GM20431 (cell line): ENCODE measurements around the gene OCA2.
"Not testable (repeated sequence)": the region's sequence is repeated elsewhere in the genome, so short reads cannot be mapped to it uniquely, and the experiment has no call there.

Experiments used
- in situ Hi-C: fragments of 300-500 bp; cut with MseI, MboI; formaldehyde crosslinking; loops from one replicate; pipeline ENCODE4 v1.15.0; 2020; ENCODE audit warnings: low sequenced_read_pairs; ENCODE audit not compliant: unreplicated experiment

Gene OCA2

DNA sequence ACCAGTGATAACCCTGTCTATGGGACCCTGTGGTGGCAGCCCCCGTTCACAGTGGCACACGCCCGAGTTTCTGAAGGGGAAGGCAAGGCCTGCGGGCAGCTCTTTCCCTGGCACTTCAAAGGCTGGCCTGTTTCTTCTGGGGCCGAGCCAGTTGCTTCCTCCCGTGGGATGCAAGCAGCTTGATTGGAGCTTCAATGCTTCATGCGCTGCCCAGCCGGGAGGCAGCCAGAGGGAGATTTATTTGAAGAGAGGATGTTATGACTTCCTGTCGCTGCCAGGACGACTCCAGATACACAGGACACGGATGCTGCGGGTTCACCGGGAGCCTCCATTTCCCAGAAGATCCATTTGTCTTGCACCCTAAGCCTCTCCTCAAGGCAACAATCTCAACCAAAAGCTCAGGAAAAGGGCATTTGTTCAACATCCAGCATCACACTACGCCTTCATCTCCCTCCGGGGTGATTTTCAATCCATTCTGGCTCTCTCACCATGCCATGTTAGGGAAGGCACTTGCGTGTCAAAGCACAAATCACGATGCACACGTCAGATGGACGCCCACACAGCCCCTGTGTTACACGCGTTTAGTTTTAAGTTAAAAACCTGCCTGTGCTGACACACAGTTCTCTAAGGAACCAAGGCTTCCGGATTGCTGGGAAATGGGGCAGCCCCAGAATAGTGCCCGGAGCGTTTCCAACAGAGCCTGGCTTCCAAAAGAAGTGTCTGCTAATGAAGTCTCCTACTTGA, 330.2 kb downstream of the OCA2 start:
- in situ Hi-C loops: no loop called here

DNA sequence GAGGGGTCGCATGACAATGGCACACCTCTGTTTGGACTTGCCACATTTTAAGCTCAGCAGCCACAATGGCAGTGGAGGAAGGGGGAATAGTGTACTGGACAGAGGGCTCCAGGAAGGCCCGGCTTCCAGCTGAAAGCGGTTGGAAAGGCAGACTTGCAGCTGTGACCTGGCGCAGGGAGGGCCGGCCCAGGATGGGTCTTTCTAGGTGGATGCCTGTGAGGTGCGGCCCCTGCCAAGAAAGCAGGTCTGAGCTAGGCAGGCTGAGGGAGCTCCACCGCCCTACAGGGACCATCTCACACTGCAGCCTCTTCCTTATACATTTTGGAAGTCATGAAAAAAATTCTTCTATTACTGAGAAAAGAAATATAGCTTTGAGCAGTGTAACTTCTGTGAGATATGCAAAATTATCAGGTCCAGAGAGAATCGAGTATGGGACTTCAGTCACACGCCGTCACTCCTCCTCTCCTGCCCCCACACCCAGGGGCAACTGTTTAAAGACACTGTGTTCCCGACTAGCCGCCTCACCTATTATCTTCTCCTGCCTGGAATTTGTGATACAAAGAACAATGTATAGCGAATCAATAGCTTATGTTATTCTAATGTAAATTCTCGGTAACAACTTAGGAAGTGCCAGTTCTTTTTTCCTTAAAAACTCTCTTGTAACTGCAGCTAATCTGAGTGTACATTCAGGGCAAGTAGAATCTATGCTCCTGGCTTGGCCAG, 331.0 kb downstream of the OCA2 start:
- in situ Hi-C loops: no loop called here

DNA sequence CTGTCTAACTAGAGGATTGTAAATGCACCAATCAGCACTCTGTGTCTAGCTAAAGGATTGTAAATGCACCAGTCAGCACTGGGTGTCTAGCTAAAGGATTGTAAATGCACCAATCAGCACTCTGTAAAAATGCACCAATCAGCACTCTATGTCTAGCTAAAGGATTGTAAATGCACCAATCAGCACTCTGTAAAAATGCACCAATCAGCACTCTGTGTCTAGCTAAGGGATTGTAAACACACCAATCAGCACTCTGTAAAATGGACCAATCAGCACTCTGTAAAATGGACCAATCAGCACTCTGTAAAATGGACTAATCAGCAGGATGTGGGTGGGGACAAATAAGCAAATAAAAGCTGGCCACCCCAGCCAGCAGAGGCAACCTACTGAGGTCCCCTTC, 331.7 kb downstream of the OCA2 start:
- in situ Hi-C loops: not testable (repeated sequence)

DNA sequence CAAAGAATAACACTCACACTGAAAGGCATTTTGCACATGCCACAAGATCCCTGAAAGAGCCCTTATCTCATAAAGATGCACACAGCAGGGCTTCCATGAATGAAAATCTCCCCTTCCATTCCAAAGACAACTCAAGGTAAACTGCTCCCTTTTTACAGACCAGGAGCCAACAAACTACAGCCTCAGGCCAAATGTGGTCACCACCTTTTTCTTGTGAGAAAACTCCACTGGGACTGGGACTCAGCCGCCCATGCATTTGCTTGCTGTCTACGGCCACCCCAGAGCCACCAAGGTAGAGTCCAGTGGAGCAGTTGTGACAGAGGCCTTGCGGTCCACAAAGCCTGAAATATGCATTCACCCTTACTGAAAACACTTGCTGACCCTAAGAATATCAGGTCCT, 334.8 kb downstream of the OCA2 start:
- in situ Hi-C loops: no loop called here

DNA sequence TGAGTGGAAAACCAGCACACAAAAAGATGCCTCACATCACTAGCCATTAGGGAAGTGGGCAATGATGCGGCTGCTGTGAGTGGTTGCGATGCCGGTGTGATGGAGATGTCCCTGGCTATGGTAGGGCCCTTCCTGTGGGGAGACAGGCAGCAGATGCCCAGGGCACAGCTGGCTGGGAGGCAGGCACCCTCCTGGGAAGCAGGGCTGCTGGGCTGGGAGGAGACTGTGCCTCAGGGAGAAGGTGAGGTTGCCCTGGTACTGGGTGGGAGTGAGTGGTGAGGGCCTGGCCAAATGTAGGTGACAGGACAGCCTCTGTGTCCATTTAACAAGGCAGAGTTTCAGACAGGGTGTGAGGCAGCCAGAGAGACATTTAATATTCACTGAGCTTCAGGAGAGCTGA, 335.6 kb downstream of the OCA2 start:
- in situ Hi-C loops: no loop called here

DNA sequence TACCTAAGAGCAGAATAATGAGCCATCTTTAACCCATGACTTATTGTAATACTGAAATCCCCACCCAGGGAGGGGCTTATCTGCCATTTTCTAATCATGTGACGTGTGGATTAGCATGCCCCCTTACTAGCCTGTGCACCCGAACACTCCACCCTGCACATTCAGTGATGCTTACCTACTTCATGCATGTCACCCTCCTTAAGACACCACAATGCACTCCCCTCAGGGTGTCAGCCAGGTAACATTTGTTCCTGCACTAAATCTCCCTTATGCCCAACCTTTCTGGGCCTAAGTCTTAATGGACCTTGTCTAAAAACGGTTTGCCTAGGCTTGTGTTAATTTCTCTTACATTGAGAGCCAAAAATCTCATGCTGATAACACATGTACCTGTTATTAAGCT, 336.6 kb downstream of the OCA2 start:
- in situ Hi-C loops: no loop called here

DNA sequence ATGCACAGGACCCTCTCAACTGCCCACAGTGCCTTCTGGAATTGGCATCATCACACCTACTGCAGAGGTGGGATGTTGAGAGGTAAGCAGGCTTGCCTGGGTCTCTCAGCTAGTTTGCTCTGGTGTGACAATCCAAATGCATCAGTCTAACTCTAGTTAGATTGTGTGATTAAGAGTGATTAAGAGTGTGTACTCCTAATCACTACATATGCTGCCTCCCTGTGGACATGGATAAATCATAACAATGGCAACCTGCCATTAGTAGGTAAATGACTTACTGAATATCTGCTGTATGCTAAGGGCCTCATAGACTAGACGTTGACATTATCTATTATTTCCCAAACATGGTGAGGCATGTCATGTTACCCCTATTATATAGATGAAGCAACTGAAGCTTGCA, 342.1 kb downstream of the OCA2 start:
- in situ Hi-C loops: no loop called here

DNA sequence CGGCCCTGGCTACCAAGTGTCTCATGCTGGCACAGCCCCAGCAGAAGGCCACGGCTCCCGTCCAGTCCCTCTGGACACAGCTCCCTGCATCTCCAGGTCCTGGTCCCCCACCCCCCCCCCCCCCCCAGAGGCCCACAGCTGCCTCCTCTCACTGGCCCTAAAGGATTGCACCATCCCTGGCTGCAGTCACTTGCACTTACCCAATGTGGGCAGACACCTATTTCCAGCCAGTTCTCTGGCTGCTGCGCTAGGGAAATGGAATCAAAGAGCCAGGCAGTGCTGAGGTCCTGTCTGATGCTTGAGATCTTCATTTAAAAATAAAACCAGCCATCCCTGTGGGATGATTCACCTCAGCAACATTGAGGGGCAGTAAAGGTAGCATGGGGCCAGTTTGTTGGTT, 346.4 kb downstream of the OCA2 start:
- in situ Hi-C loops: no loop called here

DNA sequence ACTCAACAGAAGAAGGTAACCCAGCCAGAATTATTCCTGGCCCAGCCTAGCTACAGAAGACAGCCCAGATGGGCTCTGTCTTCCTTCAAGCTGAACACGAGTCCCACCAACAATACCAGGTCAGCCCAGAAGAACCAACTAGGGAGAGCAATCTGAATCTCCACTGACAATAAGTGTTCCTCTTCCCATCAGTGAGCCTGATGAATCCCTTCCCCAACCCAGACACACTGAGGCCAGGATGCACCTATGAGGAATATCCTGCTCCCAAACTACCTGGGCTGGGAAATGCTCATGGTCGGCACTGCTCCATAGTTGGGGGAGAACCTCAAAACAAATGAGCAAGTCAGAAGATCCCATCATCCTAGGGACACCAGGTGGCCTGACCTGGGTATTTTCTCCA, 351.1 kb downstream of the OCA2 start:
- in situ Hi-C loops: no loop called here

DNA sequence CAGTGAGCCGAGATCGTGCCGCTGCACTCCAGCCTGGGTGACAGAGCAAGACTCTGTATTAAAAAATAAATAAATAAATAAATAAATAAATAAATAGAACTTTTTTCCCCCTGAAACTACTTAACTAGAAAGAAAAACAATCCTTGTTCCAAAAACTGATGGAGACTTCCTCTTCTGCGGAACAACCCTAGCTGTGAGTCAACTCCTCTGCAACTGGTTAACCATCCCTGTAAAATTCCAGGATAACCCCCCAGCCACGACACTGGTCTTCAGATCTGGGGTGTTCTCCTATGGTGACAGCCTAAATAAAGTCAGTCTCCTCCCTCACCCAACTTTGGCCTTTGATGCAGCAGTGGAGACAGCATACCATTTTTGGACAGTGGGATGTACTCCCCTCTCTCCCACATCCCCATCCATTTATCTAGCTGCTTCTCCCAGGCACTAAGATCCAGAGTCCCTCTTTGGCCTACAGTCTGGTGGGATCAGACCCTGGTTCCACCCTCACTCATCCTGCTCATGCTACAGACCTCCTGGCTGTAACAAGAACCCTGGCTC, 352.6 kb downstream of the OCA2 start:
- in situ Hi-C loops: no loop called here

DNA sequence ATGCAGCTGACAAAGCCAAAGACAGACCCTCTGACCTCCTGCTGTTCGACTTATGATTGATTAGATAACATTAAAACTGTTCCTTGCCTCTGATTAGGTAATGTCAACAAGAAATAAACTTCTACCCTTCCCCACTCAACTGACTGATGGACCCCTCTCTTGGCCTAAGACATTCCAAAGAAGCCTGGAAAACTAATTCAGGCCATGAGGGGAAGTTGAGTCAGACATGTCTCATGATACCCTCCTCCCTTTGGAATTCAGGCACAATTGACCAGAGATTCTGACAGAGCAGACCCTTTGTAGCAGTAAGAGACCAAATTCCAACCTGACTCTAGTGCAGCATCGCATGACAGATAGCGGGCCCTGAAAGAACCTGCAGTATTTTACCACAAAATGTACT, 354.5 kb downstream of the OCA2 start:
- in situ Hi-C loops: no loop called here

DNA sequence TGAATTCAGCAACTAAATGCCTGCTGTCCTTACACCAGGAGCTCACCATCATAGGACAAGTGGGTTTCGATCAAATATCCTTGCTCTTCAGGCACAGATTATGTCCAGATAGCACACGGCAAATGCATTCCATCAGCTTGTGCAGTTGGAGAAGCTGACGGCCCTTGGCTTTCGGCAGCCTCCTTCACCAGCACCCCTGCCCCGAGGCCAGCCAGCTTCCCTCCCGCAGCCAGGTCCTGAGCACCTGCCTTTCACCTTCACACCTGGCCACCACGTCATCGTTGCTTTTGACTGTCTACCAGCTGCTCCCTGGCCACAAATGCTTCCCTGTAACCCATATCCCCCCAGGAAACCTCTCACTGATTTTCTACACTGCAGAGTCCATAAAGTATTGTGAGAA, 355.5 kb downstream of the OCA2 start:
- in situ Hi-C loops: no loop called here

DNA sequence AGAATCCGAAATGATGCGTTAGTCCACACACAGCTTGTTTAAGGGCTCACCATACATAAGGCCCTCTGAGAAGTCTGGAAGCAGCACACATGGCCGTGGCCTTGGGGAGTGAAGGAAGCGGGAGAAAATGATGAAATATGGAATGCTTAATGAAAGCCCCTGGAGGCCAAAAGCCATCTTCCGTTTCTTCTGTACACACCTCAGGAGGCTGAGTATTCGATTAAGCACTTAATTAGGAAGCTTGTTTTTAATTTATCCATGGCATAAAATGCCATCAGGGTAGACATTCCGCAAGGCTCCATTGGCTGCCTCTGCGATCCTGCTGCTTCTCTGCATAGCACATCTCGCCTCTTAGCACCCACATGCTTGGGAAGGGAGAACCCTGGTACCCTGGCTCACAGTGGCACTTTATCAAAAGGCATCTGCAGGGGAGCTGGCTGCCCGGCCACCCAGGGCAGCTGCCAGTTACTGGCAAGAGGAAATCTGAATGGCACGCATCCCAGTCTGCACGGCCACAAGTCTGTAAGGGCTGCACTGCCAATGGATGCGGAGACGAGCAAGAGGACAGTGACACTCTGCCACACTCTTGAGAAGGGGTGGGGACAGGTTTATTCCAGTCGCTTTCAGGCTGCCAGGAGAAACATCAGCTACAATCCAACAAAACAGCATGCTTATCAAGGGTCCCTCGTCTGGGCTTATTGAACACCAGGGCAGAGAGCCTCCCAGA, 356.2 kb downstream of the OCA2 start:
- in situ Hi-C loops: no loop called here

DNA sequence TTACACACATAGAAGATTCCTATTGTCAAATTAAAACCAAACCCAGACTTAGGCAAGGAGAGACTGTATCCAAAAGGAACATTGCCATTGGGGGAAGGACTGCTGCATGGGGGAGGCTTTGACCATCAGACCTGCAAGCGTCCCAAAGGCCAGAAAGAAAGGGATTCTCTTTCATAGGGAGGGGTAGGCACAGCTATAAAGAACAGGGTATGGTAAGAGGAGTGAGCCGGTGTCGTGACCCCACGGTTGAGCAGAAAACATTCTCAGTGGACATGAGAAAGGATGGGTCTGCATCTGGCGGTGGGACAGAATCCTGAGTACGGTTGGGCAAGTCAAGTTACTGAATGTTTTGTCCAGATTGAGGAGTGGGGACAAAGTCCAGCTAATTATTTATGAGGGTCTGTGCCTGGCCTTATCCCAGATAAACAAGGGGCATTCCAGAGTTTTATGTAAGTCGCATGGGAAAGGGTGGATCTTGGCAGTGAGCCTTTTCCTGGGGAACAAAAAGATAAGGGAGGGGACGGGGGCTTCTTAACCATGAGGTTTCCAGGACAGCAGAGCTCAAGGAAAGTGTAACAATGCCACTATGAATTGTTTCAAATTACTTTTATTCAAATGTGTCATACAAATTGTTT, 357.8 kb downstream of the OCA2 start:
- in situ Hi-C loops: no loop called here

DNA sequence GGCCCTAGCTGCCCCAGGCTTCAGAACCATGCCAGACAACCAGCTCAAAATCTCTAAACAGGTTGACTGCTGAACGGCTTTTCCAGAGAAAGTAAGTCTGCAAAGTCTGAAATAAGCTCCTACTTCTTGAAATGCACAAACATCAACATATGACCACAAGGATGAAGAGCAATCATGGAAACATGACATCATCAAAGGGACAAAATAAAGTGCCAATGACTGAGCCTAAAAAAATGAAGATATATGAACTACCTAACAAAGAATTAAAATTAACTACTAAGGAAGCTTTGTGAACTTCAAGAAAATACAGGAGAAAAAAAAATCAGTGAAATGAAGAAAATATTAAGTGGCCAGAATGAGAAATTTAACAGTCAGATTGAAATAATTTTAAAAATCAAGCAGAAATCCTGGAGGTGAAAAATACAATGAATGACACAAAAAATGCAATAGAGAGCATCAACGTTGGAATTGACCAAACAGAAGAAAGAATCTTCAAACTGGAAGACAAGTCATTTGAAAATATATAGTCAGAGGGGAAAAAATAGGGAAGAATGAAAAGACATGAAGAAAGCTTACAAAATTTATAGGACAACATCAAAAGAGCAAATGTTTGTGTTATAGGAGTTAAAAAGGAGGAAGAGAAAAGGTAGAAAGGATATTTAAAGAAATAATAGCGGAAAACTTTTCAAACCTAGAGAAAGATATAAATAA, 364.2 kb downstream of the OCA2 start:
- in situ Hi-C loops: no loop called here

DNA sequence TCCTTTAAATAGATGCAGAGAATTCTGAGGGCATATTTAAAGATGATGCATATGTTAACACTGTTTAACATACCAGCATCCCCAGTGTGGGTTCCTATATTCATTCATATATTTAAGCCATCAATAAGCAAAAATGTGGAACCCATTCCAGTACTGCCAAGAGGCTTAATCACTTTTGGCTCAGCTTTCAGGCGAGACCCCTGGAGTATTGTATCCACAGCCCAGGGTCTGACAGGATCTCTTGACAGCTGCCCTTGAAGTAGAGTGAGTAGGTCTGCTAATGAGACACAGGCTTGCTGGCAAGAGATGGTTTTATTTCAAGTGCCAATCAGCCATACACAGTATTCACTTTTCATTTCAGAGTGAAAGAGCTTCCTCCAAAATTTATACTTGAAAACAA, 367.3 kb downstream of the OCA2 start:
- in situ Hi-C loops: no loop called here

DNA sequence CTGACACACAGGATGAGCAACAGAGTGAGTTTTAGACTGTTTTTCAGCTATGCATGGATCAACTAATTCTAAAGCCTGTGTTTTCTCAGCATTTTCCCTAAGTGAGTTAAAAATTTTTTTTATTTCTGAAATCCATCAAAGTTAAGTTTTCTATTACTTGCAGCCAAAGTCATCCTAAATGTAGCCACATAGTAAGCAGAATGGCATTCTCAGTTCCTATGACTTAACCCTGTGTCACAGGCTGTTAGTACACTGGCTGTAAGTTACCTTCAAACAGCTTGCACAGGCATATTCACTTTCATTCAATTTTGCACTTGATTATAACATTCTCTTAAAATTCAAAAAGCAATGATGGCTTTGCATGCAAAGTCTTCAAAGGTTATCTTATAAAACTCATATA, 368.2 kb downstream of the OCA2 start:
- in situ Hi-C loops: no loop called here

DNA sequence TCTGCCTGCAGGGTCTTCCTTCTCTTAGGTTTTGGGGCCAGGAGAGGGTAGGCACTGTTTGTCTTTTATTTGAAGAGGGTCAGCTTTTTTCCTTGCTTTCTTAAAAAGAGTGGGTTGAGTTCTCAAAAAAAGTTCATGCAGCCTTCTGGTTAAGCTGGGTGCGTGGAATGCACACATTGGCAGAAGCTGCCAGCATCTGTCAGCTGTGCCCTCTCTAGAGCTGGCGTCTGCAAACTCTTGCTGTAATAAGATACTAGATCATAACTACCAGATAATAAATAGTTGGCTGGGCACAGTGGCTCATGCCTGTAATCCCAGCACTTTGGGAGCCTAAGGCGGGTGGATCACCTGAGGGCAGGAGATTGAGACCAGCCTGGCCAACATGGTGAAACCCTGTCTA, 373.4 kb downstream of the OCA2 start:
- in situ Hi-C loops: no loop called here

DNA sequence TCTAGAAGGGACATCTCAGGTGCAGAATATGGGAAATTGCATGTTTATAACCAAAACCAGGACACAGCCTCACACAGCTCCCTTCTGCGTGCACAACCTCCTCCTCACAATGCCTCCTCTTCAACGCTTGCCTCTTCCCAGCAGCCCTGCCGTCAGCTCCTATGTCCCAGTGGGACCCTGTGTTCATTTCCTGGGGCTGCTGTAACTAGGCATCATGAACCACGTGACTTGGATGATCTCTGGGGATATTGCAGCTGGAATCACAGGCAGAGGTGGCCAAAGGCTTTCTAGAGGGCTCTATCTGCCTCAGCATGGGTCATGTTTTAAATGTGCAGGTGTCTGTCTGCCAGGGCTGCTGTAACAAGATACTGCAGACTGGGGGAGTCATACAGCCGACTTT, 375.3 kb downstream of the OCA2 start:
- in situ Hi-C loops: no loop called here

DNA sequence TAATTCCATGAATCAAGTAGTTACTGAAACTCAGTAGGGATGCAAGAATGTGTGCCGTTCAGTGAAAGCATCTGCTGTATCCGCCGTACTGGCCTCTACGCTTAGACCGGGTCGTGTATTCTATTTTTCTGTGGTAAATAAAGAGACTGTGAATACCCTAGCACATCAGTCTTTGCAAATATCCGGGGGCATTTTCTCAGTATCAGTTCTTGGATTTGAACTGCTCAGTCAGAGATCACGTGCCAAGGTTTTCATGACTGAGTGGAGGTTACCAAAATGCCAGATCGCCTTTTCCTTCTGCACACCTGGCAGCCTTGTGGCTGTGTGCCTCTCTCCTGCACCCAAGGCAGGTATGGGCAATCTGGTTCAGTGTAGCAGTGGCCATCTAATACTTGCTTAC, 377.0 kb downstream of the OCA2 start:
- in situ Hi-C loops: no loop called here
